Activated effector memory CD4-positive, alpha-beta T cell treated with Interleukin-2 at 50 U/mL for 16 hours (primary cell): ENCODE measurements around the gene NTN5.
A peak's percentile ranks its signal among the peaks of the same experiment; 100 is the strongest.
"Not testable (repeated sequence)": the region's sequence is repeated elsewhere in the genome, so short reads cannot be mapped to it uniquely, and the experiment has no call there.

ENCODE experiments used
- DNase-seq: peaks from one replicate; pipeline ENCODE4 v3.0.0-alpha.2; 2020

NTN5 gene, protein sequence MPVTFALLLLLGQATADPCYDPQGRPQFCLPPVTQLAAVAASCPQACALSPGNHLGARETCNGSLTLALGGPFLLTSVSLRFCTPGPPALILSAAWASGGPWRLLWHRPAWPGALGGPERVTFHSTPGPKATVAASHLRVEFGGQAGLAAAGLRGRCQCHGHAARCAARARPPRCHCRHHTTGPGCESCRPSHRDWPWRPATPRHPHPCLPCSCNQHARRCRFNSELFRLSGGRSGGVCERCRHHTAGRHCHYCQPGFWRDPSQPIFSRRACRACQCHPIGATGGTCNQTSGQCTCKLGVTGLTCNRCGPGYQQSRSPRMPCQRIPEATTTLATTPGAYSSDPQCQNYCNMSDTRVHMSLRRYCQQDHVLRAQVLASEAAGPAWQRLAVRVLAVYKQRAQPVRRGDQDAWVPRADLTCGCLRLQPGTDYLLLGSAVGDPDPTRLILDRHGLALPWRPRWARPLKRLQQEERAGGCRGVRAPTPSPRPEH

DNA sequence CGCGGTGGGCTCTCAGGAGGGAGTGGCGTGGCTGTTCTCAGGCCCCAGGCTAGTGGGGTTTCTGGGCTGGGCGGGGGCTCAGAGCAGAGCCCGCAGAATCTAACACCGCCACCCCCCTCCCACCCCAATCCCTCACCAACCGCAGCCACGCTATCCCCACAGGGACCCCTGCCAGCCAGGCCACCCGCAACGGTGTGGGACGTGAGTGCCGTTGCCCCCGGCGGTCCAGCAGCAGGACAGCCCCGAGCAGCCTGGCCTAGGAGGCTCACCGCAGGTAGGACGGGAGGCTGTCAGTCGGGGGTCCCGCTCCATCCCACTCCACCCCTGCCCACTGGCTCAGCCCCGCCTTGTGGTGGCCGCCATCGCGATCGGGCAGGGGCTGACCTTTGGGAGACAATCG lies at the start of gene NTN5:
Gene NTN5 (minus strand): TSS at position 24 of the 400 bp plus-strand sequence. CDS start 2,031 bp downstream, outside the sequence.
- DNase-seq, result no peak

DNA sequence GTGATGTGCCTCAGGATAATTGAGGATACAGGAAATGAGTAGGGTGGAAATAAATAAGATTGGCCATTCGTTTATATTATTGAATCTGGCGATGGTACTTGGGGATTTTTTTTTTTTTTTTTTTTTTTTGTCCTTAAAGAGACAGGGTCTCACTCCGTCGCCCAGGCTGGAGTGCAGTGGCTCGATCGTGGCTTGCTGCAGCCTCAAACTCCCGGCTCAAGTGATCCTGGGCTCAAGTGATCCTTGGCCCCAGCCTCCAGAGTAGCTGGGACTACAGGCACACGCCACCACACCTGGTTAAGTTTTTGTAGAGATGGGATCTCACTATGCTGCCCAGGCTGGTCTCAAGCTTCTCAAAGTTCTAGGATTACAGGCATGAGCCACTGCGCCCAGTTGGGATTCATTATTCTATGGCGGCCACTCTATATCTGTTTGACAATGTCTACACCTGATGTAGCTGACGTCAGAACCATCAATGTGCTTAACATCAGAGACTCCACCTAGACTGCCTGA lies 49.4 kb upstream of the NTN5 start:
- DNase-seq, result no peak

DNA sequence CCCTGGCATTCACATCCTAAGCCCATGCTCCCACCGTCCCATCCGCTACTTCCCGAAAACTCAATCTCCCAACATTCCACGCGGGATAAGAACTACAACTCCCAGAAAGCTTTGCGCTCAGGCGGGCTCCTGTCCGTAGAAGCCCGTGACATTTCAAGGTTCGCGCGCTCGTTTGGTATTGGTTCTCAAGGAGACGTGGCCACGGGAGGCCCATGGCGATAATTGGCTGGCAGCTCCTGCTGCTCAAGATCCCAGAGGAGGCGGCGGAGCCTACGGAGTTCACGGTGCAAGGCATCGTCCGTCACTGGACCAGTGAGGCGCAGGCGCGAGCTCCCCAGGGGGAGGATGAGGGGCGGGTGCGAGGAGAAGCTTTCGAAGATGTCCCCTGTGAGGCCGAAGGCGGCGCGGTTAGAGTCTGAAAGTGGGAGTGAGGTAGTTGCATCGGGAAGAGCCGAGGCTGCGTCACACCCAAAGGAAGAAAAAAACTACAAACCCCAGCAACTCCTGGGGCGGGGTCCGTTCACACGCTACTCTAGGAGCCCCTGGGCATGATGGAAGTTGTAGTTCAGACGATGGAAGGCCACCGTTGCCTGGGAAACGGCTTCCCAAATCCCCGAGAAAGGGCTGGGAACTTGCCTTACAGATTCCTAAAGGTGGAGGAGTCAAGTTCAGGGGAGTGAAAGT lies 47.9 kb upstream of the NTN5 start:
- peak; percentile 86 for DNase-seq

DNA sequence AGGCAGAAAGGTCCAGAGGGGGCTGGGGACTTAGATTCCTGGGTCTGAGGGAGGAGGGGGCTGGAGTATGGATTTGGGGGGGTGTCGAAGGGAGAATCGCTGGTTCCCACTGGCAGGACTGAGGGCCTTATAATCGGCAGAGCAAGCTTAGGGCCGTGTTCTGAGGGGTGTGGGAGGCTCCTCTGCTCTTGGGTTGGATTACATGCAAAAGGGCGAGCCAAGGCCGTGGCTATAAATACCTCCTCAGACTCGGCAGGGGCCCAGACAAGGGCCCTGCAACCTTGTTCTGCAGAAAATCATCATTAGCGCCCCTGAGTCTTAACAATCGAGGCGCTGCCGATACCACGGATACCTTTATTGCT lies 47.4 kb upstream of the NTN5 start:
- no peak for DNase-seq

DNA sequence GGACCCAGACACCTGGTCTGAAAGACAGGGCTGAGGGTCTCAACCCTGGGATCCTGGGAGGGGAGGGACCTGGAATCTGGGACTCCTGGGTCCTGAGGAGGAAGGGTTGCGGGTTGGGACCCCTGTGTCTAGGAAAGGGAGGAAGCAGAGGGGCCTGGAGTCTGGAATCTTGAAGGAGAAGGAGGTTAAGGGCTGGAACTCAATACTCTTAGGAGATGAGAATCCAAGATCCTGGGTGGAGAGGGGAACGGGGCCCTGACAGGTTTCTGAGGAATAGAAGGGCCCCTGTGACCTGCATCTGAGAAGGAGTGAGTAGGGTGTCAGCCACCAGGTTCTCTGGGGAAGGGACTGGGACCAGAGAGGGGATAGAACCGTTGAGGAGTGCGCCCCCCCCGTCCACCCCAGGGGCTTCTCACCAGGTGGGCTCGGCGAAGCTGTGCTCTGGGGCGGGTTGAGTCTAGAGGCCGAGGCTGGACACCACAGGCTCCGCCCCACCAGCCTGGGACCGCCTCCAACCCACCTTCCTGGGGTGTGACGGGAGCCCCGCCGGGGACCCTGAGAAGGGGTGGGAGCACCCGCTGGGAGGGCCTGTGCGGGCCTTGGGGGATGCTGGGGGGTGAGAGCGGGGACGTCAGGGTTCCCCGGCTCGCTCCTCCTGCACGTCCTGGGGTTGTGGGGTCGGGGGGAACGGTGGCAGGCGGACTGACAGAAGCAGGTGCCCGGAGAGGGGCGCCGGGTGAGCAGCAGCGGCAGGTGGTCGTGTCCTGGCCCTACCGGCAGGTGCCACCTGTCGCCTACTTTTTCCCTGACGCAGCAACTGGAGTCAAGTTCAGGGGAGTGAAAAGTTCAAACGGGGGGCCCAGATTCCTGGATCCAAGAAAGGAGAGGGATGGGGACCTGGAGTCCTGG lies 46.7 kb upstream of the NTN5 start, which contains the start of gene MAMSTR:
Gene MAMSTR (minus strand): TSS at position 463 of the 909 bp plus-strand sequence. CDS start 694 bp downstream, outside the sequence.
- no peak for DNase-seq

DNA sequence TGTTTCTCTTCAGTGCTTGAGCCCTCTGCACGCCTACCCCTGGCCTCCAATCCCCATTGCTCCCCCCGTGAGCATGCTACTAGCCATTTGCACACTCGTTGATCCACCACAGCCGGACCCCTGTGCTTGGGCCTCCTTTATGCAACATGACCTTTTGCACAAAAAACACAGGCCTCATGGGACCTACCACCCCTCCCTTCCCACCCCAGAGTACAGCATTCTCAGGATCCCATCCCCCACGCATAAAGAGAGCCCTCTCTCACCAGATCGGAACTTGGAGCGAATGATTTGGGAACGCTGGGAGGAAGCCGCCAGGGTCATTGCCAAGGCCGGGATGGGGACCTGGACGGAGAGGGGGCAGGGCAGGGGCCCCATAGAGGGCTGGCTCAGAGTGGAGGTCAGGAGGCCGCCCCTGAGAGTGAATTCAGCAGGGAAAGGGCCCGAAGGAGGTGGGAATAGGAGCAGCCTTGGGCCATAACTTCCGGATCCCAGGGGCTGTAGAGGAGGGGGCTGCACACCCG lies 46.0 kb upstream of the NTN5 start:
- no peak for DNase-seq

DNA sequence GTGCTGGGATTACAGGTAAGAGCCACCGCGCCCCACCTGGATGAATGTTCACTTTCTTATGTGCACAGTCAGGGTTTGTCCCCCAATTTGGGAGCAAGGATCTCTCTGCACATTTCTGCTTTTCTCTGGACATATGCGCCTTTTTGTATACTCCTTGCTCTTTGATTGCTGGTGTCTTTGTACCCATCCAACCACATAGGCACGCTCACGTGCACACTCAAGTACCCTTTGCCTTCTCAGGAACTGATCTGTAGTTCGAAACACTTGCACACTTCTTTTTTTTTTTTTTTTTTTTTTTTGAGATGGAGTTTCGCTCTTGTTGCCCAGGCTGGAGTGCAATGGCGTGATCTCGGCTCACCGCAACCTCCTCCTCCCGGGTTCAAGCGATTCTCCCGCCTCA lies 45.3 kb upstream of the NTN5 start:
- DNase-seq, result not testable (repeated sequence)

DNA sequence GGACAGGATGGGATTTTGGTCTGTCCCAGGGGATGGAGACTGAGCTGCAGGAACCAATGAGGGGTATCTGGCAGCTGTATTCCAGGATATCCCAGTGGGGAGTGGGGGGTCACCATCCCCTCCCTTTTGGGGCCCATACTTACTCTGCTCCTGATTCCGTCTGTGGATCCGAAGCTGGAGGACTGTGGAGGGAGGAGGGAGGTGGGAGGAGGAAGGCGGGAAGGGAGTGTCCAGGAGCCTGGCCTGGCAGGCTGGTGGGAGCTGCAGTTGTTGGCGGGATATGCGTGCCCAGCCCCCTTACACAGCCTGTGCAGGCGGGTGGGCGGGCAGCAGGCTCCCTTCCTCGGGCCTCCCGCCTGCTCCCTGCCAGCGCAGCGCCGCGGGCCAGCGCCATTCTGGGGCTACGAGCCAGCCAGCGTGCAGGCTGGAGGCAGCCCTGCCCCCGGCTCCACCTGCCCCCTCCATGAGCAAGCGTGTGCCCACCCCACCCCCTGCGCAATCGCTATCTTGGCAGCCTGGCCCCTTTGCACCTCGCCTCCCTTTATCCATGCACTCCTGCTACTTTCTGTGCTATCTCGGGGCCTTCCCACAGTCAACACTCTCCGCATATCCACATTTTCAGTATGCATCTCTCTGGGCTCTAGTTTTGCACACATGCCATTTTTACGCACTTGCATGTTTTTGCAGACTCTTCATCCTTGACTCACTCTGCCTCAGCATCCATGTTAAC lies 43.9 kb upstream of the NTN5 start:
- DNase-seq, result no peak

DNA sequence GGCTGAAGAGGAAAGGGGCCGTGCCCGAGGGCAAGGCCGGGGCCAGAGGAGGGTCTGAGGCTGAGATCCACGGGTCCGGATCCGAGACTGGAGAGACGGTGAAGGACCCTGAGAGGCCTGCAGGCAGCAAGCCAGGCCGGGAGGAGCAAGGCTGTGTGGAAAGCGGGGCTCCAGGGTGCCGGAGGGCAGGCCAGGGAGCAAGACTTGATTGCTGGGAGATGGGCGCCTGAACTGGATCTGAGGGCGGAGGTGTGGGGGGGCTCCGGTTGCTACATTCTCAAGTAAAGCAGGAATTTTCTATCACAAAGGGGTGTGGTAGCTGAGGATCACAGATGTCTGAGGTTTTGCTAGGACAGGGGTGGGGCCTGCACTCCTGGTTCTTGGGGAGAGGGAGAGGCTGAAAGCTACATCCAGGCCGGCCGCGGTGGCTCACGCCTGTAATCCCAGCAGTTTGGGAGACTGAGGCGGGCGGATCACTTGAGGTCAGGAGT lies 42.9 kb upstream of the NTN5 start:
- DNase-seq, result no peak

DNA sequence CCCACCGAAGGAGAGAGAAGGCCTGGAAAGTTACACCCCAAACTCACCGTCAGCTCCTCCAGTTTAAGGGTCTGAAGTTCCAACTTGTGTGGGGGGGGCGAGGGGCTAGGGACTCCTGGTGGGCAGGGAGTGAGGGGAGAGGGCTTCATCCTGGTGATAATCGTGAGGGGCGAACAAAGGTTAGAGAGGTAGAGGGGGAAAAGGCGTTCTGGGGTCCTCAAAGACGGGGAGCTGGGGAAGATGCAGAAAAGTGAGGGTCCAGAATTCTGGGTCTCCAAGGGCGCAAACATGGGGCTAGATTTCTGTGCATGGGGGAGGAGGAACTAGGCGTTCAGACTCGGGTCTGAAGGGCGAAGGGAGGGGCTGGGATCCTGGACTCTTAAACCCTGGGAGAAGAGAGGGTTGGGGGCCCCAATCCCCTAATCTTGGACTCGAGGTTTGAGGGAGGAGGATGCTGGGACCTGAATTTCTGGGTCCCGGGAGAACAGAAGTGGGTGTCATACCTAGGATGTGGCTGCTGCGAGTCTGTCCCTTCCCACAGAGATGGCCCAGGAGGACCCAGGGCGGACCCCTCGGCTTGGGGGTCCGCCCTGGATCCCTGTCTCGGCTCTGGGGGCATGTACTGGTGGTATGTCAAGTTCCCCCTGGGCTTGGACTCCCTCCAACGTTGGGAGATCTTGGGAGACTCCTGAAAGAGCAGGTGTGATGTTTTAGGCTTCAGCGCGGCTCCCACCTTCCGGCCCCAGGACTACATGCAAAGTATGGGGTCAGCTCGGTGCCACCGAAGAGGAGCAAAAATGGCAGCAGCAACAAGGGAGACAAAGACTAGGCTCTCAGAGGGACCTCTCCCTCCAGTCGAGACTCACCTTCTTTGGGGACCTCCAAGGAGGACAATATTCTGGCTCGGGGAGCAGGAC lies 42.2 kb upstream of the NTN5 start:
- no peak for DNase-seq

DNA sequence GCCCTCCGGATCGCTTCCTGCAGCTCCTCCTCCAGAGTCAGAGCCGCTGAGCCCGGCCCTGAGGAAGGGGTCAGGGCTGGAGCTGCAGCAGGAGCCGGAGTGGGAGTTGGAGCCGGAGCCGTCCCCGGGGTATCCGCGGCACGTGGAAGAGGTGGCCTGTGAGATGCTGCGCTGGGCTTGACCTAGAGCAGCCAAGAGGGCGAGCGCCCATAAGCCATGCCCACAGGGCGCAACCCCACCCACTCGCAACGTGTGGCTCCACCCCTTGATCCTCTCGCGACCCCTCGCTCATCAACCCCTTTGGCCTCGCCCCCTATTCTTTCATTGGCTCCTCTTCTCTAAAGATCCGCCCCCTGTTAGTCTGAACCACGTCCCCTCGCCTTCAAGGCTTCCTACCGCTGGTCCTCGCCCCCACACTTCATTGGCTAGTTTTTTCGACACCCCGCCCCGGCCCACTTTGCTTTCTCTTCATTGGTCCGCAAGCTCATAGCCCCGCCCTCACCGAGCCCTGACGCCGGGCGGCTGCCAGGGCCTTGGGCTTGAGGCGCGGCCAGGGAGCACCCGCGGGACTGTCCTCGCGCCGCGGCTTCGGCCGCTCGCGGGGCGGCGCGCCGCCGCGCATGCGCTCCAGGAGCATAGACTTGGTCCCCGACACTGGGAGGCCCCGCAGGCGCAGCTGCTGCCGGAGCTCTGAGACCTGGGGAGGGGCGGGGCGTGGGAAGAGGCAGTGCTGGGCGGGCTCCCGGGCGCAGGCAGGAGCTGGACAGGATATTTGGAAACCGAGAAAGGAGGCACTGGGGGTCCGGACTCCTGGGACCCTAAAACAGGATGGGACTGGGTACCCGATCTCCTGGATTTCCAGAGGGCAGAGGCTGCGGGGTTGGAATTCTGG lies 41.3 kb upstream of the NTN5 start:
- peak; percentile 97 for DNase-seq

DNA sequence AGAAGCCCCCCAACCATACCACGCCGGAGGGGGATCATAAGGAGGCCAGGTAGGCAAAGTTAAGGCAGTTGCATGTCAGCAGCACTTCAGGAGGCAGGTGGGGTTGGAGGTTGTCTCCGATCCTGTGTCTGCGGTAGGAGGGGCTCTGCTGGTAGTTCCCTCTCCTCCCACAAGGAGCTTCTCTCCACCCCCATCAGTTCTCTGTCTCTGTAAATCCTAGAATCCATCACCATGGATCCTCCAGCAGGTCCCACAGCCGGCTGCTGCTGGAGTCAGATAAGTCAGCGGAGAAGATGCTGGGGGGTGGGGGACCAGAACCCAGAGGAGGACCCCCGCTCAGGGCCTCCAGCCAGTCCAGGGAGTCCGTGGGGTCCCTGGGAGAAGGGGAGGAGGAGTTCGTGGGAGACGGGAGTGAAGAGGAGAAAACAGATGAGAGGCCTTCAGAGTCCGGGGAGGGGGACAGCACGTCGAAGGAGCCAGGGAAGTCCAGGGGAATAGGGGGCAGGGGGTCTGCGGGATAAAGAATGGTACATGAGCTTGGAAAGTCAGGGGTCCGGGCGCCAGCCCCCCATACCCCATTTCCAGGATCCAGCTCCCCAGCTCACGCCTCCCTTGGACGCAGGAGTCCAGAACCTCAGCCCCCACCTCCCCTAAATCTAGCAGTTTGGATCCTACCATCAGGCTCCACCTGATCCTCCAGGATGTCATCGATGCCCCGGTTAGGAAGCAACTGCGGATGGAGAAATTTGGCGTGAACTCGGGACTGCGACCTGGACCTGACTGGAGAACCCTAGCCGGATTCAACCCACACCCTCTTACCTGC lies 40.4 kb upstream of the NTN5 start:
- DNase-seq, result no peak

DNA sequence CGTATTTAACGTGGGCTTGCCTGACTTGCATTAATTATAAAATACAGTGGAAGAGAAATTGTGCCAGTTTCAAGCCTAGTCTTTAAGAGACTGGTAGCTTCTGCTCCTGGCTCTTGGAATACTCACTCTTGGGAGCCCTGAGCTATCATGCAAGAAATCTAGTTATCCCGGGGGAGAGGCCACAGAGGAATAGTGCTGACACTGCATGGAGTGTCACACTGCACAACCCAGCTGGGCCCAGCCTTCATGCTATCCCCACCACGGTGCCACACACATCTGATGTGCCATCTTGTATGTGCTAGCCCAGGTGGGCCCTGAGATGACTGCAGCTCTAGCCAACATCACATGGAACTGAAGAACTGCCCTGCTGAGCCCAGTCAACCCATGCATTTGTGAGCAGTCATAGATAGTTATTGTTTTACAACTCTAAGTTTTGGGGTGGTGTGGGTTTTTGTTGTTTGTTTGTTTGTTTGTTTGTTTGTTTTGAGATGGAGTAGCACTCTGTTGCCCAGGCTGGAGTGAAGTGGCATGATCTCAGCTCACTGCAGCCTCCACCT lies 38.4 kb upstream of the NTN5 start:
- no peak for DNase-seq

DNA sequence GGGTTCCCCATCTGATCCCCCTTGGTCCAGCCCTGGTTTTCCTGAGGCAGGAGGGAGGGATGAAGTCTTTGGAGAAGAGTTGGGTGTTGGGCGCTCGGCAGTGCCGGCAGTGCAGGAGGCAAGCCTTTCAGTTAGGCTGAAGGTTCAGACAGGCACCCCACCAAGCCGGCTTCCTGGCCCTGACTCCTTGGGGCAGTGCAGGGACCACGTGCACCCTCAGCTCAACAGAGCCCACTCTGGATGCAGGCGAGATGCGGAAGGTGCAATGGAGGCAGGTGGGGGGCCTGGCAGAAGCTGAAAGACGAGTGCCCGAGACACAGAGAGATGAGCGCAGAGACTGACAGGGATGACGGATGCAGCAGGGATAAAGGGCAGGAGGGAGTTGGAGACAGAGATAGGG lies 35.7 kb upstream of the NTN5 start:
- no peak for DNase-seq

DNA sequence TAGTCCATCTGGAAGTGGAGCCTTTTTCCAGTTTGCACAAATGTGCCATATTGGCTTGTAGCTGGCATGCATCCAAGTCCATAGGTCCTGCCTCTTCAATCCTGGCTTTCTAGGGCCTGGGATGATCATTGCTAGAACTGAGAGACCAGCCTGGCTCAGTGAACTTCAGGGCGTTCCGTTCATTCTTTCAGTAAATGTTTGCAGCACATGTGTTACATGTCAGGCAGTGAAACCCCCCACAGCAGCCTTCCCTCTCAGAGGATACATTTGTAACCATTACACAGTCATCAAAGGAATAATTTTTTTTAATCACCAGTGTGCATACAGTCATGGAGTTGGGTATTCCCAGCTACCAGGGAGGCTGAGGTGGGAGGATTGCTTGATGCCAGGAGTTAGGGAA lies 32.6 kb upstream of the NTN5 start:
- no peak for DNase-seq

DNA sequence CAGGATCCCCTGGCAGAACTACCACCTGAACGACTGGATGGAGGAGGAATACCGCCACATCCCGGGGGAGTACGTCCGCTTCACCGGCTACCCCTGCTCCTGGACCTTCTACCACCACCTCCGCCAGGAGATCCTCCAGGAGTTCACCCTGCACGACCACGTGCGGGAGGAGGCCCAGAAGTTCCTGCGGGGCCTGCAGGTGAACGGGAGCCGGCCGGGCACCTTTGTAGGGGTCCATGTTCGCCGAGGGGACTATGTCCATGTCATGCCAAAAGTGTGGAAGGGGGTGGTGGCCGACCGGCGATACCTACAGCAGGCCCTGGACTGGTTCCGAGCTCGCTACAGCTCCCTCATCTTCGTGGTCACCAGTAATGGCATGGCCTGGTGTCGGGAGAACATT lies 30.5 kb upstream of the NTN5 start:
- no peak for DNase-seq

DNA sequence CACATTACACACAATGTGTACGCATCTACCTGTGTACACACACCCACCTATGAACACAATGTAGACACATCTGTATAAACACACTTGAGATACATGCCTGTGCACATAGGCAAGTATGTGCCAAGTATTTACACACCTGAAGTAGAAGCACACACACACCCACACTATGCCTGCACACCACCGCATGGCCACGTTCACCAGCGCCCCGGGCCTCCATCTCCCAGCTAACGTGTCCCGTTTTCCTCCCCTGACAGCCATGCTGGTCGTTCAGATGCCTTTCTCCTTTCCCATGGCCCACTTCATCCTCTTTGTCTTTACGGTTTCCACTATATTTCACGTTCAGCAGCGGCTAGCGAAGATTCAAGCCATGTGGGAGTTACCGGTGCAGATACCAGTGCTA lies 29.9 kb upstream of the NTN5 start:
- DNase-seq, result no peak

DNA sequence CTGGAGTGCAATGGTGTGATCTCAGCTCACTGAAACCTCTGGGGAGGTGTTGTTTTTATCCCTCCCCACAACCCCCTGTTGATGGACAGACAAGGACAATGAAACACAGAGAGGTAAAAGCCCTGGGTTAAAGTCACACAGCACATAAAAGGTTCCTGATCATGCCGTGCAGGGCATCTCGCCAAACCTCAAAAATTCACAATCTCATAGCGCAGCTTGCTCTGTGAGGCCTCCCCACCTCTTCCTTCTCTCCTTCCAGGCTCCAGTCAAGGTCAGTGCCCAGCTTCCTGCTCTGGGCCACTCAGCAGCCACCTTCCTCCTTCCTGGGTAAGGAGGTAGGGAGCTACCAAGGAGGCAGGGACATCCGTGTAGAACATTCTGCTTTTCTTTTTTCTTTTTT lies 25.2 kb upstream of the NTN5 start:
- DNase-seq, result no peak
